T-helper 2 cell treated with Interferon-gamma antibody and Interleukin-4, amounts not matched to agents 5 μg/mL and 100 μg/mL, for 36 hours (primary cell): ENCODE data around the gene B9D1.

ENCODE experiments used
- DNase-seq: peaks from one replicate; pipeline ENCODE4 v3.0.0; 2021; ENCODE audit warnings: low spot score
- H3K27ac Mint-ChIP-seq: one replicate; pipeline ENCODE4 v1.8.0; 2021; ENCODE audit warnings: mild to moderate bottlenecking, mixed read lengths
- H3K27me3 Mint-ChIP-seq: one replicate; pipeline ENCODE4 v1.8.0; 2021; ENCODE audit warnings: low read depth, mixed read lengths
- H3K36me3 Mint-ChIP-seq: one replicate; pipeline ENCODE4 v1.8.0; 2021; ENCODE audit warnings: low read depth, mixed read lengths
- H3K4me1 Mint-ChIP-seq: one replicate; pipeline ENCODE4 v1.8.0; 2021; ENCODE audit warnings: low read depth, mixed read lengths
- H3K4me3 Mint-ChIP-seq: one replicate; pipeline ENCODE4 v1.8.0; 2022; ENCODE audit warnings: mild to moderate bottlenecking, moderate library complexity, mixed read lengths
- H3K9me3 Mint-ChIP-seq: one replicate; pipeline ENCODE4 v1.8.0; 2021; ENCODE audit warnings: mixed read lengths

Gene B9D1

GRCh38 chr17:19301274-19301951, 61.1 kb downstream of the B9D1 start:
- no peaks in the 10 kb centered on the region for H3K27me3 Mint-ChIP-seq
- H3K9me3 Mint-ChIP-seq: no peaks in the 10 kb centered on the region
- no peak overlapping the region for H3K4me3 Mint-ChIP-seq
- H3K27ac Mint-ChIP-seq: no peak overlapping the region
- DNase-seq: no peak
- H3K4me1 Mint-ChIP-seq: peaks cover 30% of the 10 kb centered on the region
- H3K36me3 Mint-ChIP-seq: no peaks in the 10 kb centered on the region

- H3K27ac Mint-ChIP-seq: no peak overlapping the region
- no peak for DNase-seq
- no peaks in the 10 kb centered on the region for H3K36me3 Mint-ChIP-seq
- H3K4me1 Mint-ChIP-seq: peaks cover 15% of the 10 kb centered on the region
- no peaks in the 10 kb centered on the region for H3K9me3 Mint-ChIP-seq
- H3K27me3 Mint-ChIP-seq: no peaks in the 10 kb centered on the region
- no peak overlapping the region for H3K4me3 Mint-ChIP-seq
Measured at GRCh38 chr17:19299866-19300265, 62.7 kb downstream of the B9D1 start.

- Mint-ChIP-seq H3K4me1 (peaks cover 12% of the 10 kb centered on the region), H3K36me3 (no peaks in the 10 kb centered on the region), H3K9me3 (no peaks in the 10 kb centered on the region), H3K27ac (no peak overlapping the region), H3K4me3 (no peak overlapping the region), H3K27me3 (no peaks in the 10 kb centered on the region)
- DNase-seq: no peak
Measured at GRCh38 chr17:19299214-19299747, 63.2 kb downstream of the B9D1 start.

- Mint-ChIP-seq H3K9me3 (no peaks in the 10 kb centered on the region), H3K4me1 (peaks cover 9% of the 10 kb centered on the region), H3K27ac (no peak overlapping the region), H3K4me3 (no peak overlapping the region), H3K36me3 (no peaks in the 10 kb centered on the region), H3K27me3 (no peaks in the 10 kb centered on the region)
- no peak for DNase-seq
Measured at GRCh38 chr17:19298569-19299213, 63.8 kb downstream of the B9D1 start.

- H3K27me3 Mint-ChIP-seq: no peaks in the 10 kb centered on the region
- no peak overlapping the region for H3K4me3 Mint-ChIP-seq
Measured at GRCh38 chr17:19296786-19297778, 65.4 kb downstream of the B9D1 start.

GRCh38 chr17:19295473-19296135, 66.9 kb downstream of the B9D1 start:
- Mint-ChIP-seq H3K4me1 (peaks cover 3% of the 10 kb centered on the region), H3K27me3 (no peaks in the 10 kb centered on the region), H3K27ac (no peak overlapping the region), H3K4me3 (no peak overlapping the region), H3K9me3 (no peaks in the 10 kb centered on the region), H3K36me3 (no peaks in the 10 kb centered on the region)
- no peak for DNase-seq

More at GRCh38 chr17:19296786-19297778, 65.4 kb downstream of the B9D1 start:
- DNase-seq: no peak
- H3K9me3 Mint-ChIP-seq: no peaks in the 10 kb centered on the region
- no peak overlapping the region for H3K27ac Mint-ChIP-seq
- no peaks in the 10 kb centered on the region for H3K4me1 Mint-ChIP-seq
- no peaks in the 10 kb centered on the region for H3K36me3 Mint-ChIP-seq

GRCh38 chr17:19294443-19294842, 68.1 kb downstream of the B9D1 start:
- Mint-ChIP-seq H3K36me3 (no peaks in the 10 kb centered on the region), H3K4me3 (no peak overlapping the region), H3K27me3 (no peaks in the 10 kb centered on the region), H3K9me3 (no peaks in the 10 kb centered on the region), H3K27ac (no peak overlapping the region), H3K4me1 (peaks cover 10% of the 10 kb centered on the region)
- no peak for DNase-seq
